GM21381 (cell line): ENCODE measurements around the gene MAGOHB.
A peak's percentile ranks its signal among the peaks of the same experiment; 100 is the strongest.
"Not testable (repeated sequence)": the region's sequence is repeated elsewhere in the genome, so short reads cannot be mapped to it uniquely, and the experiment has no call there.

Experiments used
- ATAC-seq: cut with Tn5 transposase; IDR thresholded peaks from one replicate; pipeline ENCODE4 v1.9.1; 2021; ENCODE audit warnings: mild to moderate bottlenecking, moderate library complexity; ENCODE audit not compliant: unreplicated experiment

Gene MAGOHB

DNA sequence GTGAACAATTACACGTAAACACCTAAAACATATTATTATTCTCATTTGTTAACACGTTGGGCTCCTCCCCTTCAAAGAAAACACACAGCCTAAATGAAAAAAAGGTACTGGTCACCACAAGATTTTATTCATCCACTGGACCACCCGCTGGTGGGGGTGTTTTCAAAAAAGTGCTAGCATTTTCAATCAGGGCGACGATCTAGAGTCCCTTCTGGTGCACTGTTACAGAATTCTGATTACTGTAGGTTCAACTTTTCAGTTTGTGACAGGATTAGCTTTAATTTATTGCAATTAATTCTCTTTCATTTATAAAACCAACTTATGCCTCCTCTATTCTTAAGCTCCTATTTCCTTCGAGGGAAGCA is 443 bp downstream of the MAGOHB start:
- ATAC-seq, result peak; percentile 11

DNA sequence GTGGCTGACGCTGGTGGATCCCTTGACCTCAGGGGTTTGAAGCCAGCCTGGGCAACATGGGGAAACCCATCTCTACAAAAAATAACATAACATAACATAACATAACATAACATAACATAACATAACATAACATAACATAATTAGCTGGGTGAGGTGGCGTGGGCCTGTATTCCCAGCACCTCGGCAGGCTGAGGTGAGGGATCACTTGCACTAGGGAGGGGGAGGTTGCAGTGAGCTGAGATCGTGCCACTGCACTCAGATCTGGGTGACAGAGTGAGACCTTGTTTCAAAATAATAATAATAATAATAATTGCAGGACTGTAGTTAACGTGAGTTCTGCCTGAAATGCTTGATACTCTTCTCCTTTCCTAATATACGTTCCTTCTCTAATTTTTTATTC is 1.3 kb downstream of the MAGOHB start:
- no peak for ATAC-seq

DNA sequence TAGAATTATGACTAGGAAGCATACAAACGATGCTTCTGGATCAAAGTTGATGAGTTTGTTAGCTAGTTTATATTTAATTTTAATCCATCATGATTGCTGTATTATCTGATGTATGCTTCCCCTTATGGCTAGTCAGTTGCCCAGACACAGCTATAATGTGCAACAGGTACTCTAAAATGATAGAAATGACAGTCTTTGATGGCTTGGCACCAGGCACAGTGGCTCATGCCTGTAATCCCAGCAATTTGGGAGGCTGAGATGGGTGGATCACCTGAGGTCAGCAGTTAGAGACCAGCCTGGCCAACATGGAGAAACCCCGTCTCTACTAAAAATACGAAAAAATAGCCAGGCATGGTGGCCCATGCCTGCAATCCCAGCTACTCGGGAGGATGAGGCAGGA is 2.2 kb downstream of the MAGOHB start:
- ATAC-seq, result not testable (repeated sequence)

DNA sequence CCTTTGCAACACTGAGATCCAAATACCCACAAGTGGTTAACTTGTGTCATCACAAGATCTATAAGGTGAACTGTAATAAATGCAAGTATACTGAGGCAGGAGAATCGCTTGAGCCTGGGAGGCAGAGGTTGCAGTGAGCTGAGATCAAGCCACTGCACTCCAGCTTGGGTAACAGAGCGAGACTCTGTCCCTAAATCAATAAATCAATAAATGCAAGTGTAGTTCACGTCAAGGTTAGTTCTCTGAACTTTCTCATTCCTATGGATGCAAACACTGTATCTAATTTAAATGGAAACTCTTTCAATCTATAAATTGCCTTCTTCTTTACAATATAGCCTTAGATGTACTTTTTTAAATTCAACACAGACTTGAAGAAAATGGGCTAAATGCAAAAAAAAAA is 3.2 kb downstream of the MAGOHB start:
- ATAC-seq, result no peak

DNA sequence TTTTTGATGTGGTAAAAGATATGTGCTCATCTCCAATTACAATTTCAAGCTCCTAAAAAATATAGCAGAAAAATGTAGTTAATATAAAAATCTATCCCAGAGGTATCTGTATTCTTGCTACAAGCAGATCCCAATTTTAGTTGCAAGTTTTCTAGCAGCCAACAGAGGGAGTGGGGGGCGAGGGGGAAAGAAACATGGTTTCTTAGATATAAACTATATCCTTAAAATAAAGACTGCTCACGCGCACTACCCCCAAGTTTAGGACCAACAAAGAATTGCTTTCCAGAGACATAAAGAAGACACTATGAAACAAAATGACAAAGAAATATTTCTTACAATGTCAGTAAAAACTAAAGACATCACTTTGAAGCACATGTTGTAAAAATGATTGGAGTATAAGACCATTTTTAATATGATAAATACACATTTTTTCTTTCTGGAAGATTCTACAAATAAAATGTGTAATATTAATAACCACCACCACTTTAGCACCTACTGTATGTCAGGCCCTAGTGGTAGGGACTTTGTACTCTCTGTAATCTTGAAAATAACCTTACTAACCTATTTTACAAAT is 5.4 kb downstream of the MAGOHB start:
- ATAC-seq, result no peak

DNA sequence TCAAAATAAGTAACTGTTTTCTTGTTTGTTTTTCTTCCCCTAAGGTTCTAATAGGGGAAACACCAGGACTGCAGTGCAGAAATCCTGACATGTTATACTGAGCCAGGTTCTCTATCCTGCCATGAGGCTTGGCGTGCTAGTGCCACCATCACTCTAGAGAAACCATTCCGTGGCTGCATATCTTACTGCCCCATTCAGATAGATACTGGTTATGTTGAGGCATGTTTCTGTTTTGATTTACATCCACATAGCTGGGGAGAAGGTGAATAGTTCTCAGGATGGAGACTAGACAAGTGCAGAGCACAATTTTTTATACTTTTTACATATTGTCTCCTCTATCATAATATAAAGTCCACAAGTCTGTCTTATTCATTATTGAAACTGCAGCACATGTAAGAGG is 11.5 kb downstream of the MAGOHB start:
- ATAC-seq, result no peak

DNA sequence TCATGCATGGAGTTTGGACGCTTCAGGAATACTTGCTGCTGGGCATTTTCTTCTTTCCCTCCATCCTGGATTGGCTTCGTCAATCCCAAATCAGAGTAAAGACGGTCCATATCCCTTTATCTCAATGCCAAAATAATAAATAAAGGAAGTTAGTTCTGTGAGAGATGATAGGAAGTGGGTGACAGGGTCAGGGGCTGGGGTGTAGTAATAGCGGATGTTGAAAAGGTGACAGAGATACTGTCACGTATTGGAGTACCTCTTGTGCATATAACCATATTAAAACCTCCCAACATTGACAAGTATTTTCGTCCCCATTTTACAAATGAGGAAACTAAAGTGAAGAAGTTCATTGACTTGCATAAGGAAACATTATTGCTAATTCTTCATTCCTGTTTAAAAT is 12.4 kb downstream of the MAGOHB start:
- no peak for ATAC-seq

DNA sequence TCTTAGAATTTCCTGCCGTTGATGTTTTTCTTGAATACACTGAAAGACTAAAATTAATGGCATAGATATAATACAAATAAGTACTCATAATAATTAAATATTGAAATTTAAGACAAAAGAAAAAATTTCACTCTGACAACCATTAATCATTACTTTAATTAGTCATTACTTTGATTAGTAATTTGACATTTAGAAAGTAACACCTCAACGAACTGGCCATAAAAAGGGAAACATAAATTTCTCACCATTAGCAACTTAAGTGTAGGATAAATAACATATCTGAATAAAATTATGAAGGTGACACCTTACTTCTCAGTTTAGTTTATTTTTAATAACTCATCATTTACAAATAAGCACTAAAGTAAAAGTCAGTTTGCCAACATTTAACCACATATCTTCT is 17.5 kb downstream of the MAGOHB start:
- ATAC-seq, result no peak

DNA sequence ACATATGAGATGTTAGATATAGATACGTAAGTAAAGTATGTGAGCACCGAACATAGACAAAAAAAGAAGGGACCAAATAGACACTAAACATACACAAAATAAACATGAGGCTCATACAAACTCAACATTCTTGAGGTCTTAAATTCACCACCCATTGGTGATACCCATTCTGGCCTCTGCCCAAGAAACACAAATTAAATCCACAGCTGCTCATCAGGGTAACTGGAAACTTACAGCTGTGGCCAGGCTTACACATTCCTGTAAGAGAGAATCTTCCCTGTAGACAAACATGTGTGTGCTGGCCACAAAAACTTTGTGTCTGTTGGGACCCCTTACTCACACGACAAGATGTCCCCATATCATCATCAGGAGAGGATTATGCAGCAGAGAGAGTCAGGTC is 22.4 kb downstream of the MAGOHB start:
- no peak for ATAC-seq

DNA sequence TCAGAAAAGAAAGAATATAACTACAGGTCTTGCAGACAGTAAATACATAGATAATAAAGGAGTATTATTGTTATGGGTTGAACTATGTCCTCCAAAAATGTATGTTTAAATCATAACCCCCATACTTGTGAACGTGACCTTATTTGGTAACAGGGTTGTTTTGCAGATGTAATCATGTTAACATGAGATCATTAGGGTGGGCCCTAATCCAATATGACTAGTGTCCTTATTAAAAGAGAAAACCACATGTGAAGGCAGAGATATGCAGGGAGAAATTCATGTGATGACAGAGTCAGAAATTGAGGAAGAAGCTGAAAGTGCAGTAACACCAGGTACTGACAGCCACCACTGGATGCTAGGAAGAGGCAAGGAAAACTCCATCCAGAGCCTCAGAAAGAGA is 29.0 kb downstream of the MAGOHB start:
- ATAC-seq, result no peak

DNA sequence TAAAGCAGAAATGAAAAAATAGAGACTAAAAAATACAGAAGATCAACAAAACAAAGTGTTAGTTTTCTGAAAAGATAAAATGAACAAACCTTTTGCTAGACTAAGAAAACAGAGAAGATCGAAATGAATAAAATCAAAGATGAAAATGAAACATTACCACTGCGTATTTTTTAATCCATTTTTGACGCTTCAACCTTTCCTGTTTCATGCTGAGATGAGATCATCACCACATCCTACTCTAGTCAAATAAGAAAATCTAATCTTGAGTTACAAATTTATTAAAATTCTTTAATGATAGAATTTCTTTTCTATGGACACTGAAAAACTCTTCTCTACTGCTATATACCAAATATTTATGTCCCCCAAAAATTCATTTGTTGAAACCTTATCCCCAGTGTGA is 30.7 kb downstream of the MAGOHB start:
- no peak for ATAC-seq

DNA sequence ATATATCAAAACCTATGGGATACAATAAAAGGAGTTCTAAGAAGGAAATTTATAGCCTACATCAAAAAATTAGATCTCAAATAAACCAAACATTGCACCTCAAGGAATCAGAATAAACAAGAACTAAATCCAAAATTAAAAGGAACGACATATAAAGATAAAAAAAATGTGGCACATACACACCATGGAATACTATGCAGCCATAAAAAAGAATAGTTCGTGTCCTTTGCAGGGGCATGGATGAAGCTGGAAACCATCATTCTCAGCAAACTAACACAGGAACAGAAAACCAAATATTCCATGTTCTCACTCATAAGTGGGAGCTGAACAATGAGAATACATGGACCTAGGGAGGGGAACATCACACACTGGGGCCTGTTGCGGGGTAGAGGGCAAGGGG is 31.3 kb downstream of the MAGOHB start:
- ATAC-seq, result not testable (repeated sequence)

DNA sequence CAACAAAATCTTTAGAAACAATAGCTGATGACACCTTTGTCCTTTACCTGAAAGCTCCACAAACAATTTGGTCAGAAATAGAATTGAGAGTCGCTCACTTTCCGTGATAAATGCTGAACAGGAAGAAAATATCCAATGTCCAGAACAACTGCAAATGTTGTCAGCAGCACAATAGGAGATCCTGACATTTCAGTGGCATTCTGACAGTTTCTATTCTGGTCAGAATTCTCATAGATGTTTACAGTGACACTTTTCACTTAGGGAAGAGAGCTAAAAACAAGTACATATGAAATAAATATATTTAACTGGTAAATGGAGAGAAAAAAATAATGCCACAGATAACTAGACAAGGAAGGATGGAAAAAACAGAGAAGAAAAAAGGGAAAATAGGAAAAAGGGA is 39.1 kb downstream of the MAGOHB start:
- ATAC-seq, result no peak

DNA sequence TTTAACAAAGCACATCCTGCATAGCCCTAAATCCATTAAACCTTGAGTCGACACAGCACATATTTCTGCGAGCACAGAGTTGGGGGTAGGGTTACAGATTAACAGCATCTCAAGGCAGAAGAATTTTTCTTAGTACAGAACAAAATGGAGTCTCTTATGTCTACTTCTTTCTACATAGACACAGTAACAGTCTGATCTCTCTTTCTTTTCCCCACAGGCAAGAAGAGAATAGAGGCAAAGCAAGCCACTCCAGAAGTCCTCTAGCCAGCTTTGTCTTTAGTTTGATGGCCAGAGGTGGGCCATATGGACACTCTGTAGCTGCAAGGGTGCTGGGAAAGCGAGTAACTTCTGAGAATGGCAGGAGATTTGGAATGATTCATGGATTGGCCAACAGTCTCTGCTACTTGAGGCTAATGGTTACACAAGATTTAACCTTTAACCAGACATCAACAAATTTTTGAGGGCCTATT is 41.4 kb downstream of the MAGOHB start:
- ATAC-seq, result not testable (repeated sequence)

DNA sequence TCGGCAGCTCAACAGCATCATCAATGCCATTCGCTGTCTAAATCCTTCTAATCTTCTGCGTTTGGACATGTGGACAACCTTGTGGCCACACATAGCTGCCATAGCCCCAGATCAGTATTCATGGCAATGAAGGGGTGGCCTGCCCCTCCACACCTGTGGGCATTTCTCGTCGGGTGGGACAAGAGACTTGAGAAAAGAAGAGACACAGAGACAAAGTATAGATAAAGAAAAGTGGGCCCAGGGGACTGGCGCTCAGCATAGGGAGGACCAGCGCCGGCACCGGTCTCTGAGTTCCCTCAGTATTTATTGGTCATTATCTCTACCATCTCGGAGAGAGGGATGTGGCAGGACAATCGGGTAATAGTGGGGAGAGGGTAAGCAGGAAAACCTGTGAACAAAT is 42.3 kb downstream of the MAGOHB start:
- ATAC-seq, result no peak

DNA sequence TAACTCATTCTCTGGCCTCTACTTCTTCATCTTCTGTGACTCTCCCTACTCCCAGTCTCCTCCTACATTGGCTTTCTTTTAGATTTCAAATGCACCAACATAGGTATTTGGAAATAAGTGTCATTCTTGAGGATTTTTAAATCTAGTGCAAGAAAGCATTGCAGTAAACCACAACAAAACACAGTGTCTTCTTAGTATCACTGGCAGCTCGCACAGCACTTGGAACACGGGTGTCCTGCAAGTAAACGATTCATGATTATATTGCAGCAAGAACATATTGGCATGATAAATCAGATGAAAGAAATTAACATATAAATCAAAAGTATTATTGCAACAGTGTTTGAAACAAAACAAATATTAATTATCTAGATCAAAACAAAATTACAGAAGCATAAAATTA is 45.6 kb downstream of the MAGOHB start:
- no peak for ATAC-seq

DNA sequence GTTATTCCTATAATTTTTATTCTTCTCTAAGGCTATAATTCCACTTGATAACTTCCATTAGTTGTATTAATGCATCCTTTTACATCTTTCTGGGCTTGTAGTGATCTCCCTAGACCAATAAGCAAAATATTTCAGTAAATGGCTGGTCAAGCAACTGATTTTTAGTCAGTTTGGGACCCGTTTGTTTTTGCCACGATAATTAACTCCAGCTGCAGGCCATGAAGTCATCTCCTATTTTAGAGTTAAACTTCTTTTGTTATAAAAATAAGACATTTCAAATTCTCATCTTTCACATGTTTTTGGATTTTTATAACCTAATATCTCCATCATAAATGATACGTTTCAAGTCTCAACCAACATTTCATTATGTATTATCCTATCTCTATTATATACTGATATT is 49.4 kb downstream of the MAGOHB start:
- no peak for ATAC-seq

DNA sequence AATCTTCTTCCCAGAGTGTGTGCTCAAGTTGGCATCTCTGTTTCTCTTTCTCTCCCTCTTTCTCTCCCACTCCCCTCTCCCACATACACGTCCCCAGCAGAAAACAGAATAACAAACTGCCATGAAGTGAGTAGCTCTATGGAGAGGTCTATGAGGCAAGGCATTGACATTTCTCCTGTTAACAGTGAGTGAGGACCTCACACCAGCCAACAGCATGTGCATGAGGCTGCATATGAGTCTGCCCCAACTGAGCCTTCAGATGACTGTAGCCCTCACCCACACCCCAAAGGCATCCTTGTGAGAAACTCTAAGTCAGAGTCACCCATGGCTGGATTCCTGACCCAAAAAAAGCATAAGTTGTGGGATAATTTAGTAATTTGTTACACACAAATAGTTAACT is 50.4 kb downstream of the MAGOHB start:
- ATAC-seq, result no peak

DNA sequence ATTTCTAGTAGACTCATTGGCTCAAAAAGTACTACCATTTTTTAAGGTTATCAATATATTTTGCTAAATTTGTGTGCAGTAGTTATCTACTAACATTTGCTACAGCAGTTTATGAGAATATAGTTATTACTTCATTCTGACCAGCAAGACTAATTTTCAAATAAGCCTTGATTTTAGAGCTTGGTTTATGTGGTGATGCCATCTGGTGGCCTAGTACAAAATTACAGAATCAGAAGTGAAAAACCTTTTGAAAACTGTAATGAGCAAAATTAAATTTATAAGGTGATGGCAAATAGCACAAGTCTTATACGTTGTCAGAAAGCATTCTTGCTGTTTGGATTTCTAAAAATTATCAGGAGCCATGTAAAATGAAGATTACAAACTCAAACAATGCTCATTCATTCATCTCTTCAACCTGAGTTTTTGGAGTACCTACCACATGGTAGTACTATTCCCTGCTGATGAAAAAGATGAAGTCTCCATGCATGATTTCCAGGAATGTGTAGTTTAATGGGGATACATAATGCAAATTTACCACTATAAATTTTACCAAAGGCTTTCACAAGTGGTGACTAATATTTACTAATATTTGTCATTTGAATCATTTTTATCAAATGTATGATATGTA is 51.0 kb downstream of the MAGOHB start:
- no peak for ATAC-seq

DNA sequence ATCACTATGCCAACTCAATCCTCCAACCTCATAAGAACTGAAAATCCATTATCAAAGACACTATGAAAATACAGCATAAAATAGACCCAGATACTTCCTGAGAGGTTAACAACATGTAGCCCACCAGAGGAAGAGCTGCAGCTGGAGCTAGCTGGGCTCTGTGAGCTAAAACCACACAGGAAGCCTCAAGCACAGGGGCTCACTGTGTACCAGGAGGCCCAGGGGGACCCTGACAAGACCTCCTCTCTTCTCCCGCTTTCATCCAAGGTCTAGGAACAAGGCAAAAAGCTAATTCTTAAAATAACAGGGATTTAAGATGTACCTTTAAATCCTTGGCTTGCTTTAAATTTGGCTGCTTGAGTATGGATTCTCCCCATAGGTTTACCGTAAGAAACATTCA is 54.2 kb downstream of the MAGOHB start:
- ATAC-seq, result no peak

DNA sequence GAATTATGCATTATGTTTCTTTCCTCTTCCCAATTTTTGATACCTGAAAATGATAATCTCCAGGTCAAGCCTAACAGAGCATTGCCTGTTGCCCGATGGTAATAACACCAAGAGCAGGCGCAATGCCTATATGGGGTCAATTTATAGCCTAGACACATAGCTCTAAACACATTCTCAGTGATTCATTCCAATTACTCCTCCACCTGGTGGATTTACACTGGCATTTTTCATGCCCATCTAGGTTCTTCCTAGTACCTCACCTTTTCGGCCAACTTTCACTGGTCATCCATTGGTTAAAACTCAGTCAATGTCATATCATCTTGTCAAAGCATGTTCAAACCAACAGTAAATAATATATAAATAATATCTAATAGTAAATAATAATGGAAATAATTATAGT is 54.6 kb downstream of the MAGOHB start:
- no peak for ATAC-seq

DNA sequence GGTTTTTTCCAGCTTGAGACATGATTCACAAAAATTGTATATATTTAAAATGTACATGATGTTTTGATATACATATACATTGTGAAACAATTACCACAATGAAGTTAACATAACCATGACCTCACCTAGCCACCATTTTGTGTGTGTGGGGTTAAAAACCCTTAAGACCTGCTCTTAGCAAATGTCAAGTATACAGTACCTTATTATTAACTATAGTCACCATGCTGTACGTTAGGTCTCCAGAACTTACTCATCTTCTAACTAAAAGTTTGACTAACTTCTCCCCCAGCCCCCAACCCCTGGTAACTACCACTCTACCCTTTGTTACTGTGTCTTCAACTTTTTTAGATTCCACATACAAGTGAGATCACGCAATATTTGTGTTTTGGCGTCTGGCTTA is 55.1 kb downstream of the MAGOHB start:
- no peak for ATAC-seq

DNA sequence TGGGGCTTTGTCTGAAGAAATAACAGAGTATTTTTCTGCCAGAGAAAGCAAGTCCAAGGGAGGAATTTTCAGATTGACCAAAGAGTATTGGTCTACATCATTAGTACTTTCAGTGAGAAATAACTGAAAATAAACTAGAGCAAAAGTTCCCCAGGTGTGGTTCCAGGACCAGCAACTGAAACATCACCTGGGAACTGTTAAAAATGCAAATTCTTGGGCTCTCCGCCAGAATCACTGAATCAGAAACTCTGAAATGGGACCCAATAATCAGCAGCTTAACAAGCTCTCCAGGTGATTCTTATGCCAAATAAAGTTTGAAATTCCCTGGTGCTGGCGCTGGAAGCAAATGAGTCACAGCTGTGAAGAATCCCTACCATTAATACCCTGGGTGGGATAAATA is 55.6 kb downstream of the MAGOHB start:
- peak; percentile 49 for ATAC-seq
